Measurements from ENCODE around the gene LARGE1. TPM values are rescaled to one million over a fixed set of nuclear protein-coding genes. Genes with fewer than 3 reads are reported as not detected.

LARGE1 gene
- total RNA-seq, 1 donor from 2014 or later = 27.4 TPM

DNA sequence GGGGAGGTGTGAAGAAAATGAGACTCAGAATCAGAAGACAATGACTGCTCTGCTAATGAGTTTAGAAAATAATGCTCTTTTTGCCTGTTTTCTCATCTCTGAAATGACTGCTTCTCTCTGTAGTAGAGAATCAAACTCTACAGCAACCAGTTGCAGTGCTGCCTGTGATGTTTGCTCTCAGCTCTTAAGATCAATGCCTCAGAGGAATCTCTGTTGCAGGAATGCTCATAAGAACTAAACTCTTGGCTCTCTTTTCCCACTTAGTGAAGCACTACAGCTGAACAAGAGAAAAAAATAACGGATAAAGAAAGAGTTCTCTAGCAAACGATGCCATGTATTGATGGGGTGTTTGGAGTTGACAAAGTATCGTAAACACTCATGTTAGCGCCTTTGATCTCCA is 658.6 kb downstream of the LARGE1 start:
- Histone ChIP-seq H3K4me1 (no peaks in the 10 kb centered on the region), H3K27ac (no peak overlapping the region), H3K27me3 (ENCODE audit: low read depth) (peaks cover 6% of the 10 kb centered on the region), H3K36me3 (no peaks in the 10 kb centered on the region), H3K4me3 (no peak overlapping the region), H3K9me3 (no peaks in the 10 kb centered on the region)
- TF ChIP-seq, protein P1, sequence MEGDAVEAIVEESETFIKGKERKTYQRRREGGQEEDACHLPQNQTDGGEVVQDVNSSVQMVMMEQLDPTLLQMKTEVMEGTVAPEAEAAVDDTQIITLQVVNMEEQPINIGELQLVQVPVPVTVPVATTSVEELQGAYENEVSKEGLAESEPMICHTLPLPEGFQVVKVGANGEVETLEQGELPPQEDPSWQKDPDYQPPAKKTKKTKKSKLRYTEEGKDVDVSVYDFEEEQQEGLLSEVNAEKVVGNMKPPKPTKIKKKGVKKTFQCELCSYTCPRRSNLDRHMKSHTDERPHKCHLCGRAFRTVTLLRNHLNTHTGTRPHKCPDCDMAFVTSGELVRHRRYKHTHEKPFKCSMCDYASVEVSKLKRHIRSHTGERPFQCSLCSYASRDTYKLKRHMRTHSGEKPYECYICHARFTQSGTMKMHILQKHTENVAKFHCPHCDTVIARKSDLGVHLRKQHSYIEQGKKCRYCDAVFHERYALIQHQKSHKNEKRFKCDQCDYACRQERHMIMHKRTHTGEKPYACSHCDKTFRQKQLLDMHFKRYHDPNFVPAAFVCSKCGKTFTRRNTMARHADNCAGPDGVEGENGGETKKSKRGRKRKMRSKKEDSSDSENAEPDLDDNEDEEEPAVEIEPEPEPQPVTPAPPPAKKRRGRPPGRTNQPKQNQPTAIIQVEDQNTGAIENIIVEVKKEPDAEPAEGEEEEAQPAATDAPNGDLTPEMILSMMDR (IDR thresholded peaks at IDR 0.05) = no peak
- ATAC-seq (no peak), DNase-seq (no peak)
- intact Hi-C loops (cut with DNase I) = no loop called here

DNA sequence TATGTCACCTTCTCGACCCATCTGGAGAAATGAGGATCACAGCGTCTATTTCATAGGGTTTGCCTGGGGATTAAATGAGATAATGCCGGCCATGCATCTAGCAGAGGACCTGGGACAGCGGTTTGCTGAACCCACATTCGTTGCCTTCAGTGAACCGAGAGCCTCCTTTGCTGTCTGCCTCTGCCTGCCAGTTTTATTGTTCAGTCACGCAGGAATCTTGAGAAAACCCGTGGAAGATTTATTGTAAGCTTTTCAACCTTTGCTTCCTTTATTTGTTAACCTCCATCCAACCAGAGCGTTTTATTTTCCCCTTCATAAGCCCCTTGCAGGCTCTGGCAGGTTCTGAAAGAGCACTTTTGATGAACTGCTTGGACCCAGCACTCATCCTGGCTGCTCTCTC is 659.8 kb downstream of the LARGE1 start:
- Histone ChIP-seq H3K27me3 (ENCODE audit: low read depth) (peaks cover 6% of the 10 kb centered on the region), H3K4me1 (no peaks in the 10 kb centered on the region), H3K27ac (no peak overlapping the region), H3K9me3 (no peaks in the 10 kb centered on the region), H3K36me3 (no peaks in the 10 kb centered on the region), H3K4me3 (no peak overlapping the region)
- intact Hi-C loops (cut with DNase I) = no loop called here
- no peak for DNase-seq
- ATAC-seq = no peak
- TF ChIP-seq, protein P1 (IDR thresholded peaks at IDR 0.05) = no peak

DNA sequence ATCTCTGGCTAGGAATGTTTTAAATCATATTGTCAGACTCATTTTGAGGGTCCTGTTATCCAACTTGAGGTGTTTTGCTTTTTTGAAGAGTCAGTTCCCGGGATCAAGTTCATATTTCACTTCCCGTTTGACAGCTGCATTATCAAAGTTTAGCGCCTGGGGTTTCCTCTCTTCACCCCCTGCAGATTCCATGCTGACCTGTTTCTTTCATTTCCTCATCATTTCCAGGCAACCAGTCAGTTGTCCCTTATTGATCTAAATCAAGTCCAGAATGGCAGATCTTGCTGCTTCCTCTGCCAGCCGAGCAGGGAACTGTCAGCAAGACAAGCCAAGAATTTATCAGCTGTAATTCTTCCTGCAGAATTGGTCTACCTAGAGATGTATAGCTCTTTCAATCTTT is 664.5 kb downstream of the LARGE1 start:
- TF ChIP-seq, protein P1 (IDR thresholded peaks at IDR 0.05) = no peak
- no peaks in the 10 kb centered on the region for H3K9me3 ChIP-seq
- H3K27ac ChIP-seq = no peak overlapping the region
- DNase-seq (no peak), ATAC-seq (no peak)
- H3K36me3 ChIP-seq = no peaks in the 10 kb centered on the region
- intact Hi-C loops (cut with DNase I) = no loop called here
- no peak overlapping the region for H3K4me3 ChIP-seq
- peaks cover 6% of the 10 kb centered on the region for H3K27me3 ChIP-seq (ENCODE audit: low read depth)
- H3K4me1 ChIP-seq = no peaks in the 10 kb centered on the region

DNA sequence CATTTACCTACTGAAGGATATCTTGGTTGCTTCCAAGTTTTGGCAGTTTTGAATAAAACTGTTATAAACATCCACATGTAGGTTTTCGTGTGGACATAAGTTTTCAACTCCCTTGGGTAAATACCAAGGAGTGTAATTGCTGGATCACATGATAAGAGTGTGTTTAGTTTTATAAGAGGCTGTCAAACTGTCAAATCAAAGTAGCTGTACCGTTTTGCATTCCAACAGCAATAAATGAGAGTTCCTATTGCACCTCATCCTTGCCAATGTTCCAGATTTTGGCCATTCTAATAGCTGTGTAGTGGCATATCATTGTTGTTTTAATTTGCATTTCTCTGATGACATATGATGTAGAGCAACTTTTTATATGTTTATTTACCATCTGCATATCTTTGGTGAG is 671.3 kb downstream of the LARGE1 start:
- peaks cover 11% of the 10 kb centered on the region for H3K9me3 ChIP-seq
- intact Hi-C loops (cut with DNase I) = no loop called here
- H3K4me1 ChIP-seq = no peaks in the 10 kb centered on the region
- no peaks in the 10 kb centered on the region for H3K36me3 ChIP-seq
- DNase-seq = no peak
- no peak for ATAC-seq
- TF ChIP-seq, protein P1 (IDR thresholded peaks at IDR 0.05) = no peak
- no peaks in the 10 kb centered on the region for H3K27me3 ChIP-seq (ENCODE audit: low read depth)
- no peak overlapping the region for H3K27ac ChIP-seq
- no peak overlapping the region for H3K4me3 ChIP-seq

DNA sequence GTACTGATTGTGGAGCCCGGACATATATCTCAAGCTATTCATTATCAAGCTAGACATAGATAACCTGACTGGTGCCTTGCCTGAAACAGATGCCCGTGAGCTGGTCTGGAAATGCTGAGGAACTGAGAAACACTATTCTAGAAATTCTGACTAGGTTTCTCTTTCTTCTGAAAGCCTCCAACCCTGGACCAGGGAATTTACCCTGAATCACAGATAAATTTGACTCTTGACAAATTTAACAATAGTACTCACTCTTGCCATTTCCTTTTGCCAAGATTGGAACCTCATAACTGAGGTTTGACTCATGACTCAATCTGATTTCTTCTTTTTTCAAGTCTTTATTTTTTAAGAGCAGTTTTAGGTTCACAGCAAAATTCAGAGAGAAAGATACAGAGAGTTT is 672.5 kb downstream of the LARGE1 start:
- Histone ChIP-seq H3K27me3 (ENCODE audit: low read depth) (no peaks in the 10 kb centered on the region), H3K4me1 (no peaks in the 10 kb centered on the region), H3K4me3 (no peak overlapping the region), H3K36me3 (no peaks in the 10 kb centered on the region), H3K27ac (no peak overlapping the region), H3K9me3 (peaks cover 11% of the 10 kb centered on the region)
- no peak for ATAC-seq
- intact Hi-C loops (cut with DNase I) = no loop called here
- DNase-seq = no peak
- TF ChIP-seq, protein P1 (IDR thresholded peaks at IDR 0.05) = no peak

DNA sequence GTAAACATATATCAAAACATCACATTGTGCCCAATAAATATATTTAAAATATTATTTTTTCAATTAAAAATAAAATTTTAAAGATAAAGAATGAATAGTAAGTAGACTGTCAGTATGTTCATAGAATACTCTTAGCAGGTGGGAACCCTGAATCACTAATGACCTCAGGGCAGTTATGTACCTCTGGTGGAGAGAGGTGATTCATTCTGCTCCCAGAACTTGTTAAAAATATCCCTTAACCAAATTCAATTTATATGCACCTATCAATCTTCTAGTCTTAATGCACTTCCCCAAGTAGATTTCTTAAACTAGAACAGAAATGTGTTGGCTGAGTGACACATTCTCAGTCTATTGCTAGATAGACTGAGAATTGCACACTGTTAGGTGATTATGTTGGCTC is 678.2 kb downstream of the LARGE1 start:
- Histone ChIP-seq H3K4me1 (no peaks in the 10 kb centered on the region), H3K9me3 (peaks cover 11% of the 10 kb centered on the region), H3K4me3 (no peak overlapping the region), H3K36me3 (no peaks in the 10 kb centered on the region), H3K27ac (no peak overlapping the region), H3K27me3 (ENCODE audit: low read depth) (no peaks in the 10 kb centered on the region)
- intact Hi-C loops (cut with DNase I) = no loop called here
- TF ChIP-seq, protein P1 (IDR thresholded peaks at IDR 0.05) = no peak
- DNase-seq (no peak), ATAC-seq (no peak)

Measured in lower lobe of right lung (tissue), 2 donors.